Esophagus muscularis mucosa (tissue), 3 donors: ENCODE results near the gene RTBDN.

Experiments used
- CTCF ChIP-seq, 3 experiments: fragments of 200-600 bp in 2 of 3; fragments of 450-650 bp in 1 of 3; sonication (generic) in 2 of 3; IDR thresholded peaks; one replicate each; pipeline ENCODE4 v1.5.1; 2017 to 2019; ENCODE audit warnings: antibody characterized with exemption in 3 of 3, mild to moderate bottlenecking in 2 of 3, moderate library complexity in 1 of 3
- POLR2A ChIP-seq: fragments of 450-650 bp; IDR thresholded peaks from one replicate; pipeline ENCODE4 v1.6.1; 2017; ENCODE audit warnings: antibody characterized with exemption, moderate library complexity, mild to moderate bottlenecking, low read depth

DNA sequence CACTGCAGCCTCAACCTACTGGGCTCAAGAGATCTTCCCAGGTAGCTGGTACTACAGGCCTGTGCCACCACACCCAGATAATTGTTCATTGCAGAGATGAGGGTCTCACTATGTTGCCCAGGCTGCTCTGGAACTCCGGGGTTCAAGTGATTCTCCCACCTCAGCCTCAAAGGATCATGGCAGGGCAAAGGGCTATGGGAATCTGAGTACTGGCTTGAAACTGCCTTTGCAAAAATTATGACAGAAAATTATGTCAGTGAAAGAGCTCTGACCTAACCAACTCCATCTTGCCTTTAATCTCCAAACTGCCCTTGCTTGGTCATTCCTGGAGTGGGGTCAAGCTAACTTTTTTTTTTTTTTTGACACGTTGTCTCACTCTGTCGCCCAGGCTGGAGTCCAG lies 48.2 kb upstream of the RTBDN start:
- TF ChIP-seq POLR2A (no peak), CTCF (IDR thresholded peaks at IDR 0.05) (no peak)
